T-helper 1 cell treated with Interleukin-12 subunit alpha and Interleukin-12 subunit beta and Interleukin-4 antibody, amounts not matched to agents 30 ng/mL and 1 ng/mL, for 36 hours (primary cell): ENCODE data around the gene ESYT2. TPM values are rescaled to one million over a fixed set of nuclear protein-coding genes. Genes with fewer than 3 reads are reported as not detected.

Experiments used
- intact Hi-C: fragments of 100-400 bp; cut with micrococcal nuclease; formaldehyde crosslinking; loops from one replicate; pipeline ENCODE4 v1.15.1; 2024
- total RNA-seq: library from RNA; stranded (reverse); gene quantifications from 2 replicates; pipeline ENCODE4 v1.2.3, GENCODE V29; 2022

Gene ESYT2
- total RNA-seq, 1 donor from 2014 or later = 86.3 TPM

DNA sequence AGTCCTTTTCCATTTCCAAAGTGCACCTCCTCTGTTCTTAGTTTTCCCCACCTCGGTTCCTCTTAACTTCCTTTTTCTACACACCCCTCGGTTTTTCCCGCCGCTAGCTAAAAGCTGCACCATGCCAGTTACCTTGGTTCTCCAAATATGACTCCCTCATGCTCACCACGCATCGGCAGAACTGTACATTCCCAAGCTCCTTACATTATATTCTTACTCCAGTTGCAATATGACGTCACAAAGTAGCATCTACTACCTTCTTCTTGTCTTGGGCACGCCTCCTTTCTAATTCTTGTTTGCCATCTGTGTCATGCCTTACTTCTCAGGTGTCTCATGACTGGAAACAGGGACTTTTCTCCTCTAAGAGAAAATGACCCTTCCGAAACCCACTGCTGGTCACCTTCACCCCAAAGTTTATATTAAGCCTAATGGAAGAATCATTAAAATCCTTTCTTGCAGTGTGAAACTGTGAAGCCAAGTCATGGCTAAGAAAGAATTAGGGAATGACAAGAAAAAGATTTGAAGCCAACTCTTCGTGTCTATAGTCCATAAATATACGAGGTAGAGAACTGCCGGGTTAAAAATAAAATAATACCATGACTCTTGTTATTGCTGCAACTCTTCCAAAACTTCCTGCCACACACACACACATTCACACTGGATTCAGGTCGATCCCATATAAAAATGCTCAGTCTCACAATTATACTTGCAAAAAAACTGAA is 1.7 kb downstream of the ESYT2 start:
- intact Hi-C loops = loop anchor here (2.0 to 10.0 kb wide), 2 partner anchors 15 to 1493 kb away; partner anchors contain the start of gene DNAJB6

DNA sequence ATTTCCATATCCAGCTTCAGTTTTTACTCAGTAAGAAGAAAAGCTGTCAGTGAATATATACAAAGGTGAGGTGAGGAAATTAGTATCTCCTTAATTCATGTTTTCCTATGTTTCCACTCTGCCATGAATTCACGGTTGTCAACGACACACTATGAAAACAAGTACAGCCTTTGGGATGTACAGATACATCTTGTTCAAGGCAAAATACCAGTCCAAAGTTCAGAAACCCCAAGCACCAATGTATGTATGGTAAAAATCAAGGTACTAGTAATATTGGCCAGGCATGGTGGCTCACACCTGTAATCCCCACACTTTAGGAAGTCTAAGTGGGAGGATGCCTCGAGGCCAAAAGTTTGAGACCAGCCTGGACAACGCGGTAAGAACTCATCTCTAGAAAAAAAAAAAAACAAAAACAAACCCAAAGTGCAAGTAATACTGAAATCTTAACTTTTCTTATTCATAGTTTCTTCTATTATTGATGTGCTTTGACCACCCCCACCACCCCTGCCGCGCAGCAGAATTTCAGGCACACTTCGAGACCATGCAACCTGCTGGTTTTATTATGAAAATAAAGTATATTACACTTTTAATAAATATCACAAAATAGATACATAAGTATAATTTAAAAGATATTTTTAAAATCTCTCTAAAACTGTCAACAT is 3.5 kb downstream of the ESYT2 start:
- intact Hi-C loops = loop anchor here (2.0 to 10.0 kb wide), 2 partner anchors 371 to 1491 kb away; partner anchors contain the start of gene DNAJB6

- intact Hi-C loops = loop anchor here (1.0 to 10.0 kb wide), 4 partner anchors 9 to 1489 kb away; partner anchors contain the start of gene DNAJB6
These were observed 5.3 kb downstream of the ESYT2 start for GRCh38 chr7:158824028-158824427.

DNA sequence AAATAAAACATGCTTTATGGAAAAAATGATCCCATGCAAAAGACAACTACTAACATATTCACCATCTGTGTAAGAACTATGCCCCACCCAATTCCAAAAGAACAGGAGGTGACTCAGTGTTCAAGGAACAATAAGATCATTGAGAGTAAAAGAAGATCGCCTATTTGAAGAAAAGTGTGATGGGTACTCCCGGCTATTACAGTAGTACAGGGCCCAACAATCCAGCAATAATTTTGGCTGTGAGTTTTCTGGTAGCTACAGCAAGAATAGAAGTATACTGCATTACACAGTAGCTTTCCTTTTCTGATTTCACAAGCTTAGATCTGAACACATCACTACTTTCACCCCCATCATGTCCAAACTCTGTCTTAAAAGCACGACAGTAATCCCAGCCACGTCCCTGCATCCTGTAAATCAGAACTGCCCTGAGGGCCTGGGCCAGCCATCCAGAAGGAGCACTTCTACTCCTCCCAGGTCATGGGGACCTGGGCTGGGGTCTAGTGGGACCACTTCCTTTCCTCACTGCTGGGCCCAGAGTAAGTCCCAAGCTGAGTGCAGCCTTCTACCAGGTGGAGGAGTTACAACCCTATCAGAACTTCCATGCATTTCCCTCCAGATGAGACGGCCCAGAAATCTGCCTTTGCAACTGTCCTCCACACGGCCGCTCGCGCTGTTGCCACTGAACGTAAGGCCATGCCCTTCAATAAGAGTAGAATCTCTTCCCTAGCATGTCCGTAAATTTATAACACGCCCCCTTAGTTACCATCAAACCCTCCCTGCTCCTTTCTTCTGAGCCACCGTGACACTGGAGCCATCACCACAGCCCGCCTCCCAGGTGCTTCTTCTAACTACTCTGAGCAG is 7.9 kb downstream of the ESYT2 start:
- intact Hi-C loops = loop anchor here (10.0 kb wide), 1 partner anchor 1487 kb away; the partner anchor contains the start of gene DNAJB6

GRCh38 chr7:158820656-158821055 is 8.7 kb downstream of the ESYT2 start:
- intact Hi-C loops = loop anchor here (10.0 kb wide), 1 partner anchor 1486 kb away; the partner anchor contains the start of gene DNAJB6

- intact Hi-C loops = loop anchor here (10.0 kb wide), 2 partner anchors 1325 to 1485 kb away; partner anchors contain the start of gene DNAJB6
These were observed 9.6 kb downstream of the ESYT2 start for GRCh38 chr7:158819571-158820203.

GRCh38 chr7:158818325-158819213 is 10.7 kb downstream of the ESYT2 start:
- intact Hi-C loops = loop anchor here (1.0 to 10.0 kb wide), 5 partner anchors 8 to 1324 kb away; partner anchors contain the start of genes DYNC2I1 and ESYT2

GRCh38 chr7:158816995-158817394 is 12.3 kb downstream of the ESYT2 start:
- intact Hi-C loops = loop anchor here (10.0 kb wide), 1 partner anchor 1322 kb away; no protein-coding TSS in a partner anchor

DNA sequence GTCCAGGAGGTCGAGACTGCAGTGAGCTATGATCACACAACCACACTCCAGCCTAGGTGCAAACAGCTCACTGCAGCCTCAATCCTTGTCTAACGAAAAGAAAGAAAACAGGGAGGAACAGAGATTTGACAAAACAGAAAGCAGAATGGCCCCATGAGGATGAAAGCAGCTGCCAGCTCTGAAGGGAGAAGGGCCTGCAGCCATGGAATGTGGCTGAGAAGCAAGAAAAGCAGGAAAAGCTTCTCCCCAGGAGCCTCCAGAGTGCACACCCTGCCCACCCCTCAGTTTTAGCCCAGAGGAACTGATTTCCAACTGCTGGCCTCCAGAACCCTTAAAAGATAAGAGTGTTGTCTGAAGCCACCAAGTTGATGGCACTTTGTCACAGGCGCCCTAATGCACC is 13.0 kb downstream of the ESYT2 start:
- intact Hi-C loops = loop anchor here (10.0 kb wide), 1 partner anchor 1321 kb away; no protein-coding TSS in a partner anchor

DNA sequence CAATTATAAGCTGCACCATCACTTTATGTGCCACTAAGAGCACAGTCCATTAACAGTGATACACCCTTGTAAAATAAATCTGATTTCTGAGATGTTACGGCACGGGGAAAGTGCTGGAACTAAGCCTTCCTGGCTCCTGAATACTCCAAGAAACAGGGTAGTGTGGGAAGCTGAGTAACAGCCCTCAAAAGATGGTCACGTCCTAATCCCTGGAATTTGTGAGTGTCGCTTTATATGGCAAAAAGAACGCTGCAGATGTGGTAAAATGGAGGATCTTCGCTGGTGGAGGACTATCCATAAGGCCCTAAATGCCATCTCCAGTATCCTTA is 13.5 kb downstream of the ESYT2 start:
- intact Hi-C loops = loop anchor here (1.0 to 10.0 kb wide), 2 partner anchors 9 to 1321 kb away; no protein-coding TSS in a partner anchor

- intact Hi-C loops = loop anchor here (1.0 to 10.0 kb wide), 2 partner anchors 9 to 1320 kb away; no protein-coding TSS in a partner anchor
These were observed 14.1 kb downstream of the ESYT2 start for GRCh38 chr7:158815083-158815799.

DNA sequence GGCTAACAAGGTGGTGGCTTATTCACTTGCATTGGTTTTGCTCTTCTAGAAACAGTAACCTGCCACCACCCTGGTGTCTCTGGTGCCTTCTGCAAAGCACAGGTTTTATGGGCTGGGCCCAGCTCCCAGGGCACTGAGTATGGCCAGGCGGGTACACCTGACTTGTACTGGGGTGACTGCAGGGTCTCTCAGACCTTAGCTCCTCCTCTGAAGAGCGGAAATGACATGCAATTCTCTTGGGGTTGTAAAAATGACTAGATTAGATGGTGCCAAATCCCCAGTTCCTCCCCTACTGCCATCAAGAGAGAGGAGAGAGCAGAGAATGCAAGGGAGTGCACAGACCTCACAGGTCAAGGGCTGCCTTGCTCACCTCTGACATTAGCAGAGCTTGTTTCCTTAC is 14.7 kb downstream of the ESYT2 start:
- intact Hi-C loops = loop anchor here (1.0 to 10.0 kb wide), 2 partner anchors 10 to 1320 kb away; no protein-coding TSS in a partner anchor

- intact Hi-C loops = loop anchor here (1.0 to 10.0 kb wide), 4 partner anchors 9 to 1318 kb away; partner anchors contain the start of gene ESYT2
These were observed 16.6 kb downstream of the ESYT2 start for GRCh38 chr7:158812684-158813083.

DNA sequence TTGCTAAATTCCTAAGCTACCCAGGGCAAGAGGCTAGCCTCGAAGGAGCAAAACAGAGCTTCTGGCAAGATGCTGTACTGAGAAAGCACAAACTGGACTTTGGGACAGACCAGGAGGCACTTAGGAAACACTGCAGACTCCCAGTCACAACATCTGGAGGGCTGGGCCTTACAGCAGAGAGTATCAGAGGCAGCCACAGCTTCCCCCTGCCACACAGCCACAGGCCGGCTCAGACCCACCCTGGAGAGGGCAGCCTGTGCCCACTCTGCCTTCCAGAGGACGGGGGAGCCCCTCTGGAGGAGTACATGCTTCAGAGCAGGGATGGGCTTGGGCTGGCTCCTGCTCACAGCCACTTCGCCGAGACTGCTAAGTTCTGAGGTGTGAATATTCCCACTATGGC is 17.4 kb downstream of the ESYT2 start:
- intact Hi-C loops = loop anchor here (1.0 to 10.0 kb wide), 4 partner anchors 9 to 1317 kb away; partner anchors contain the start of gene ESYT2

DNA sequence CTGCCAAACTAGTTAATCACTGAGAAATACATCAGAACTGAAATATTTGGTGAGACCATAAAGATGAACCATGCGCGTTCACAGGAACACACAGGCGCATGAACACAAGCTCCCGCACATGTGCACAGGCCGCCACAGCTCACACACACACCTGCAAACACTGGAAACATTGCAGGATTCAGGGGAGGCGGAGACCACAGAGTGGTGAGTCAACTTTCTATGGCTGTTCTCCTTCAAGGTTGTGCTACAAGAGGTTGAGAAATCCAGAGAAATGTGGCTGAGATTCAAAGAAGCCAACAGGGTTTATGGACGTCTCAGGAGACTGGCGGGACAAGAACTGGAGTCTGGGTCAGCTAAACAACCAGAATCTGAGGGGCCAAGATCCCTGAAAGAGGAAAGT is 17.8 kb downstream of the ESYT2 start:
- intact Hi-C loops = loop anchor here (10.0 kb wide), 1 partner anchor 1317 kb away; no protein-coding TSS in a partner anchor

DNA sequence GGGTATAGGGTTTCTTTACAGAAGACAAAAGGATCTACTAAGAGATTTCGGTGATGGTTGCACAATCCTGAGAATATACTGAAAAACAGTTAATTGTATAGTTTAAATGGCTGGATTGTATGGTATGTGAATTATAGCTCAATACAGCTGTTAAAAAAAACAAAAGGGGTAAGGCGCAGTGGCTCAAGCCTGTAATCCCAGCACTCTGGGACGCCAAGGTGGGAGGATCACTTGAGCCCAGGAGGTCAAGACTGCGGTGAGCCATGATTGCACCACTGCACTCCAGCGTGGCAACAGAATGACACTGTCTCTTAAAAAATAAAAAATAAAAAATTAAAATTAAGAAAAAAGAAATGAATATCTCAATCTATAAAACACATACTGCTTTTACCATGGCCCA is 18.5 kb downstream of the ESYT2 start:
- intact Hi-C loops = loop anchor here (1.0 to 10.0 kb wide), 2 partner anchors 7 to 1316 kb away; no protein-coding TSS in a partner anchor

DNA sequence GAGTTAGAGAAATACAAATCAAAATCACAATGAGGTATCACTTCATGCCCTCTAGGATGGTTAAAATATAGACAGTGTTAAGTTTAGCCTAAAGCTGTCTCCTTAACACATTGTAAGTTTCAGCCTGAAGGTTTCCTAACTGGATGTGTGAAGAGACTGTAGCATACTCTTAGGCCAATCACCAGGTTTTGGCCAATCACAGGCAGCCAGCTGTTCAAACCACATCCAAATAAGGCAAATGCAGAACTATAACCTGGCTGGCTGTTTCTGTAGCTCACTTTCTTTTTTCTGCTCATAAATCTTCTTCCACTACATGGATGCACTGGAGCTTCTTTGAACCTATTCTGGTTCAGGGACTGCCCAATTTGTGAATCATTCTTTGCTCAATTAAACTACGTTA is 19.7 kb downstream of the ESYT2 start:
- intact Hi-C loops = no loop called here

- intact Hi-C loops = no loop called here
These were observed 21.2 kb downstream of the ESYT2 start for GRCh38 chr7:158808126-158808525.
